DOHH2 (cell line): Measurements from ENCODE around the gene KCNMA1.

Experiments used
- H3F3A ChIP-seq: fragments of 200-600 bp; sonication (generic), shearing (Covaris generic); 2 replicates; pipeline ENCODE4 v1.6.0; 2016; ENCODE audit warnings: antibody characterized with exemption, mild to moderate bottlenecking; ENCODE audit not compliant: control insufficient read depth, insufficient read depth
- H3K27ac ChIP-seq: fragments of 200-600 bp; sonication (generic); 2 replicates; pipeline ENCODE4 v1.5.1; 2014; ENCODE audit warnings: low read depth, mild to moderate bottlenecking, low read length, moderate library complexity
- H3K27me3 ChIP-seq: fragments of 200-600 bp; sonication (generic); 2 replicates; pipeline ENCODE4 v1.6.1; 2014; ENCODE audit warnings: mild to moderate bottlenecking, low read length, mixed read lengths; ENCODE audit not compliant: control insufficient read depth
- H3K36me3 ChIP-seq: fragments of 200-600 bp; sonication (generic); 2 replicates; pipeline ENCODE4 v1.6.1; 2014; ENCODE audit warnings: mild to moderate bottlenecking, low read length, moderate library complexity, mixed read lengths; ENCODE audit not compliant: control insufficient read depth
- H3K4me1 ChIP-seq: fragments of 200-600 bp; sonication (generic); 2 replicates; pipeline ENCODE4 v1.6.1; 2014; ENCODE audit warnings: mild to moderate bottlenecking, low read length, mixed read lengths; ENCODE audit not compliant: control insufficient read depth
- H3K4me2 ChIP-seq: fragments of 200-600 bp; sonication (generic); 2 replicates; pipeline ENCODE4 v1.6.0; 2014; ENCODE audit warnings: mild to moderate bottlenecking, low read length, moderate library complexity
- H3K4me3 ChIP-seq: fragments of 200-600 bp; sonication (generic); 2 replicates; pipeline ENCODE4 v1.5.1; 2014; ENCODE audit warnings: mild to moderate bottlenecking, low read length, mixed read lengths
- H3K79me2 ChIP-seq: fragments of 200-600 bp; sonication (generic); 2 replicates; pipeline ENCODE4 v1.6.1; 2014; ENCODE audit warnings: mild to moderate bottlenecking, low read length, mixed read lengths; ENCODE audit not compliant: control insufficient read depth
- H3K9me2 ChIP-seq: fragments of 200-600 bp; sonication (generic); replicated peaks from 2 replicates; pipeline ENCODE4 v1.6.1; 2014; ENCODE audit warnings: mild to moderate bottlenecking, low read length, mixed read lengths; ENCODE audit not compliant: control insufficient read depth
- H3K9me3 ChIP-seq: fragments of 200-600 bp; sonication (generic); 2 replicates; pipeline ENCODE4 v1.6.1; 2014; ENCODE audit warnings: antibody characterized with exemption, low read length, mixed read lengths; ENCODE audit not compliant: control insufficient read depth, insufficient read depth
- H4K20me1 ChIP-seq: fragments of 200-600 bp; sonication (generic); 2 replicates; pipeline ENCODE4 v1.6.0; 2014; ENCODE audit warnings: low read depth, mild to moderate bottlenecking, antibody characterized with exemption, low read length, moderate library complexity; ENCODE audit not compliant: control insufficient read depth, insufficient read depth
- EZH2phosphoT487 ChIP-seq: fragments of 200-600 bp; sonication (generic); IDR thresholded peaks from 2 replicates; pipeline ENCODE4 v1.6.1; 2017; ENCODE audit warnings: borderline replicate concordance, mild to moderate bottlenecking, antibody characterized with exemption, low read length, moderate library complexity, mixed read lengths
- TF ChIP-seq, protein P1 (sequence below): fragments of 200-600 bp; sonication (generic); IDR thresholded peaks from one replicate; pipeline ENCODE4 v1.5.1; 2014; ENCODE audit warnings: antibody characterized with exemption, mild to moderate bottlenecking, low read depth, low read length; ENCODE audit not compliant: poor library complexity, severe bottlenecking

The KCNMA1 gene

GRCh38 chr10:77240041-77240652, 397.5 kb downstream of the KCNMA1 start:
- Histone ChIP-seq H3K9me2 (no peaks in the 10 kb centered on the region), H3K36me3 (no peaks in the 10 kb centered on the region), H3K4me2 (no peak overlapping the region)

DNA sequence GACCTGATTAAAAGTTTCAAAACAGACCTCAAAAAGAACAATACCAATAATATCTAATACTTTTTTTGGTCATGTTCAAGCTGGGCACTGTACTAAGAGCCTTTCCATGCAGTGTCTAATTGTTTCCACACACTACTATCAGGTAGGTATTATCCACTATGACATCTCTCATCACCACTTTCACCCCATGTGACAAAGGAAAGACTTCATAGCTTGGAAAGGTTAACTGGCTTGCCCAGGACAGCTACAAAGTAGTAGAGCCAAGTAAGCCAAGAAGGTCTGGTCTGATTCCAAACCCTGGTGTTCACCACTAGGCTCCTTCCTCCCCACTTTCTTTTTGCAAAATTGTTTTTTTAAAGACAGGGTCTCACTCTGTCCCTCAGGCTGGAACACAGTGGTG, 400.5 kb downstream of the KCNMA1 start:
- Histone ChIP-seq H3K36me3 (no peaks in the 10 kb centered on the region), H3F3A (no peaks in the 10 kb centered on the region), H3K27ac (no peak overlapping the region), H3K27me3 (no peaks in the 10 kb centered on the region), H3K9me3 (no peaks in the 10 kb centered on the region), H3K79me2 (no peaks in the 10 kb centered on the region), H4K20me1 (no peaks in the 10 kb centered on the region), H3K4me1 (no peaks in the 10 kb centered on the region), H3K4me2 (no peak overlapping the region), H3K4me3 (no peak overlapping the region), H3K9me2 (no peaks in the 10 kb centered on the region)
- TF ChIP-seq, protein P1, sequence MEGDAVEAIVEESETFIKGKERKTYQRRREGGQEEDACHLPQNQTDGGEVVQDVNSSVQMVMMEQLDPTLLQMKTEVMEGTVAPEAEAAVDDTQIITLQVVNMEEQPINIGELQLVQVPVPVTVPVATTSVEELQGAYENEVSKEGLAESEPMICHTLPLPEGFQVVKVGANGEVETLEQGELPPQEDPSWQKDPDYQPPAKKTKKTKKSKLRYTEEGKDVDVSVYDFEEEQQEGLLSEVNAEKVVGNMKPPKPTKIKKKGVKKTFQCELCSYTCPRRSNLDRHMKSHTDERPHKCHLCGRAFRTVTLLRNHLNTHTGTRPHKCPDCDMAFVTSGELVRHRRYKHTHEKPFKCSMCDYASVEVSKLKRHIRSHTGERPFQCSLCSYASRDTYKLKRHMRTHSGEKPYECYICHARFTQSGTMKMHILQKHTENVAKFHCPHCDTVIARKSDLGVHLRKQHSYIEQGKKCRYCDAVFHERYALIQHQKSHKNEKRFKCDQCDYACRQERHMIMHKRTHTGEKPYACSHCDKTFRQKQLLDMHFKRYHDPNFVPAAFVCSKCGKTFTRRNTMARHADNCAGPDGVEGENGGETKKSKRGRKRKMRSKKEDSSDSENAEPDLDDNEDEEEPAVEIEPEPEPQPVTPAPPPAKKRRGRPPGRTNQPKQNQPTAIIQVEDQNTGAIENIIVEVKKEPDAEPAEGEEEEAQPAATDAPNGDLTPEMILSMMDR: no peak
- TF ChIP-seq EZH2phosphoT487: no peak

More at GRCh38 chr10:77240041-77240652, 397.5 kb downstream of the KCNMA1 start:
- no peaks in the 10 kb centered on the region for H3K79me2 ChIP-seq
- H4K20me1 ChIP-seq: no peaks in the 10 kb centered on the region
- H3K27ac ChIP-seq: no peak overlapping the region
- TF ChIP-seq EZH2phosphoT487: no peak
- TF ChIP-seq, protein P1: no peak
- H3K4me1 ChIP-seq: no peaks in the 10 kb centered on the region
- no peaks in the 10 kb centered on the region for H3F3A ChIP-seq
- H3K27me3 ChIP-seq: no peaks in the 10 kb centered on the region
- no peaks in the 10 kb centered on the region for H3K9me3 ChIP-seq
- no peak overlapping the region for H3K4me3 ChIP-seq

GRCh38 chr10:77236700-77237099, 400.9 kb downstream of the KCNMA1 start:
- no peaks in the 10 kb centered on the region for H3K36me3 ChIP-seq
- no peaks in the 10 kb centered on the region for H3F3A ChIP-seq
- no peaks in the 10 kb centered on the region for H3K4me1 ChIP-seq
- no peak for TF ChIP-seq EZH2phosphoT487
- TF ChIP-seq, protein P1: no peak
- H3K4me3 ChIP-seq: no peak overlapping the region
- H3K9me3 ChIP-seq: no peaks in the 10 kb centered on the region
- H4K20me1 ChIP-seq: no peaks in the 10 kb centered on the region
- H3K27ac ChIP-seq: no peak overlapping the region
- H3K27me3 ChIP-seq: no peaks in the 10 kb centered on the region
- no peaks in the 10 kb centered on the region for H3K9me2 ChIP-seq
- no peak overlapping the region for H3K4me2 ChIP-seq
- H3K79me2 ChIP-seq: no peaks in the 10 kb centered on the region
